GM19452 (cell line): Measurements from ENCODE around the gene RO60.

Experiments
- ATAC-seq: cut with Tn5 transposase; IDR thresholded peaks from one replicate; pipeline ENCODE4 v1.9.1; 2021; ENCODE audit not compliant: unreplicated experiment

The RO60 gene

DNA sequence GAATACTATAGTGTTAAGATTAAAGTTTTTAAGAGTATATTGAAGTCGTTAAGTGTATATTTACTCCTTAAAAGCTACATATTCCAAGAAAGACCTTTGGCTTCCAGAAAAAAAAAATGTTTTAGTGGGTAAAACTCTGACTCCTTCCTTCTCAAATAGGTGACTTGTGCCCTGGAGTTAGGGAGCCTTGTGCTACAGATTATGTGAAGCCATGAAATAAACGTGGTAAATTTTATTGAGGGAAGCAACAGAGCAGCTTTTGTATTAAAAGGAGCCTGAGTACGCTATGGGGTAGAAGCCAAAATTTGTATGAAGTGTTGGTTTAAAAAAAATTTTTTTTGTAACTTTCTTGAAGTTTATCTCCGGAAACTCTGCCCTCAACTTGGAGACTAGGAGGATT, 994 bp downstream of the RO60 start:
- no peak for ATAC-seq

DNA sequence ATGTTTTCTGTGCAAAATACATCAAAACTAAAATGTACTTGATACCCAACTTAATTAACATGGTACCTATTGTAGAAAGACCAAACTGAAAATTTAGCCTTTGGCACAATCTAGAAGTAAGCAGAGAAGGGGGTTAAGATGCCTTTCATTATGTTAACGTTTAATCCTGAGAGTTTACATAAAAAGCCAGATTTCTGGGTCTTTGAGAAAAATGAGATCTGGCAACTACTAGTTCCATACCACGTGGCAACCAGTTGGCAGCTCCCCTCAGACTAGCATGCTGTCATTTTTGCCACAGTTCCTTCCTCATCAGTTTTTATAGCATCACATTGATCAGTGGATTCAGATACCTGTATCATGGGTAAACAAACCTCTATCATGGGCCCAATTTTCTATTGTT, 1.5 kb downstream of the RO60 start:
- ATAC-seq, result no peak

DNA sequence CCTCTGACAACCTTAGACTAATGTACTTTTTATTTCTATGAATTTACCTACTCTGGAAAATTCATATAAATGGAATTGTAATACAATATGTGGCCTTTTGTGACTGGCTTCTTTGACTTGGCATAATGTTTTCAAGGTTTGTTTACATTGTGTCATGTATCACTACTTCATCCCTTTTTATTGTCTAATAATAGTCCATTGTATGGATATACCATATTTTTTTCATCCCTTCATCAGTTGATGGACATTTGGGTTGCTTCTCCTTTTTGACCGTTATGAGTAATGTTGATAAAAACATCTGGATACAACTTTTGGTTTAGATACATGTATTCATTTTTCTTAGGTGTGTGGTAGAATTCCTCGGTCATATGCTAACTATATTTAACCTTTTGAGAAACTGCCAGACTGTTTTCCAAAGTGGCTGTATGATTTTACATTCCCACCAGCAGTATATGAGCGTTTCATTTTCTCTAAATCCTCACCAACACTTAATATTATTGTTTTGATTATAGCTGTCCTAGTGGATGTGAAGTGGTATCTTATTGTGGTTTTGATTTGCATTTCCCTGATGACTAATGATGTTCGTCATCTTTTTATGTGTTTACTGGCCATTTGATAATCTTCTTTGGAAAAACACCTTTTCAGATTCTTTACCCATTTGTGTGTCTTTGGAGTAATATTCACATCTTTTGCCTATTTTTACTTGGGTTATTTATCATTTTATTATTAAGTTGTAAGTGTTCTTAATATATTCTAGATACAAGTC, 3.5 kb downstream of the RO60 start:
- ATAC-seq, result no peak

DNA sequence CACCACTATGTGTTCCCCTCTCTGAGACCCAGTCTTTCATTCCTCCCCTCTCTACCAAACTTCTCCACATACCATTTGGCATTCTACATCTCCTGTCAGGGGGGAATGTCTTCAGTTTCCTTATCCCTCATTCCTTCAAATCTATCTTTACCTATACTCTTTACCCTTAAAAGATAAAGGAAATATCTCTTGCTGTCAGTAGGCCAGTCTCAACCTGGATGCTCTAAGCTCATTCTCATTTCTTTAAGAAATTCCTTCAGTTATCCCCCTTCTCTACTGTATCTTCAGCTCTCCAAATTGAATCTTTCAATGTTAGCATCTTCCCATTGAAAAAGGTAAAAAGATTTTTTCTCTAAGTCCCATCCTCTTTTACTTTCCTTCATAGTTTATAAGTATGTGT, 6.5 kb downstream of the RO60 start:
- ATAC-seq, result no peak

DNA sequence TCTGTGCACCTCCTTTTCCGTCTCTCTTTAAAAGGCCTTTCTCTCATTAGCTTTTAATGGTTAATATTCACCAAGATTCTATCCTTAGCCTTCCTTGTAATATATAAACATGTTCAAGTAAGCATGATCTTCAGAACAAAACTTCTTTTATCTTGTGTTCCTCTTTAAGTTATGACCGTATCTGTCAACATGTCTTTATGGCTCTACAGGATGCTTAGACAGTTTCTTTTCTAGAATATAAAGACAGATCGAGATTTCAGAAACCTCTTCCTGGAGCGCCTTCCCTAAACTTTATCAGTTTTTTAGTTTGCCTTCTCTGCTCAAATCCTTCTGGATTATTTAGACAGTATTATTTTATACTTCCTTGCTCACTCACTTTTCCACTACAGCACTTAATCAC, 7.2 kb downstream of the RO60 start:
- no peak for ATAC-seq

DNA sequence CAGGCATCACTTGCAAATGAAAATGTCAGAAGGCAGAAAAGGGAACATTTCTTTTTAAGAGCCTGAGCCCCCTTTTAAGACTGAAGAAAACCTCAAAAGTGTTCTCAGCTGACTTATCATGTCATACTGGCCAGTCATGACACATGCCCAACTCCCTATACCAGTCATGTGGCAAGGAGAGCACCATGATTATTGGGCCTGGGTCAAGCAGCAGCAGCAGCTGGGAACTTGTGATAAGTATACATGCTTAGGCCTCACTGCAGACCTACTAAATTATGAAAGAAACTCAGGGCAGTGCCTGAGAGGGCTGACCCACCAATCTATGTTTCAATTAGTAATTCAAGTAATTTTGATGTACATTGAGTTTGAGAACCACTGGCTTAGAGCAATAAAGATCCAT, 8.6 kb downstream of the RO60 start:
- no peak for ATAC-seq

DNA sequence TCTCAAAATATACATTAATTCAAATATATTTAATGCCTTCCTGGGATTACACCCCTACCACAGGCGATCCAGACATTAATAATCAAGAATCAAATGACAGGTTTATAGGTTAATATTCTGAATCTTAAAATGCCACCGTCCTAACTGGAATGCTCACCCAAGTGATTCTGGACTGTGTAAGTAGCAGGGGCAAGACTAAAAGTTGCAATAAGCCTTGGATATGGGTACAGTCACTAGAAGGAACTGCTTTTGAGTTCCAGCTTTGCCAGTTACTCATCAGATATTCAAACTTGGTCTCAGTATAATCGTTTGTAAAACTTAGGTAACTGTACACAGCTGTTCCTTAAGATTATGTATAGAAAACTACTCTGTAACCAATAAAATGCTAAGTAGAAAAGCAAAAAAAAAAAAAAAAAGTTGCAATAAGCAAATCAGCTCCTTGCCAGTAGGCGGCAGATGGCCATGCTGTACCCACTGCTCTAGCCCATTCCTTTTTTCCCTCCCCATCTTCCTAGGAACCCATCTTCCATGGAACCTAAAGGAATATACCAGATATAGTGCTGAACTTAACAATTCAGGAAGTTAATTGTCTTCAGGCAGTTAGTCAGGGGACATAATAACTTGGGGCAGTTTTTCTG, 10.5 kb downstream of the RO60 start:
- no peak for ATAC-seq

DNA sequence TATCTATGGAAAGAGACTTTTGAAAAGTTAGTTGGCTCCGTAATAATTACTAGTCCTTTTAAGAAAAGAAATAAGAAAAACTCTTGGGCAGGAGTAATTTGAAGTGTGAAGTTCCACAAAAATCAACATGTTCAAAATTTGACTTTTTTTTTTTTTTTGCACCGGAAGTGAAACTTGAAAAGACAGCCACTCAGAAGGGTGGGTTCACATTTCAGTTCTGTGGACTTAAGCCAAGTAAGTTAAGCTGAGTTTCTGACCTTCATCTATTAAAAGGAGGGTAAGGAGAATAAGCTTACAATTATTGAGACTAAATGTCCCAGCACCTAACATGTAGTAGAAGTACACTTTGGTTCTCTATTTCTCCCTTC, 11.0 kb downstream of the RO60 start:
- ATAC-seq, result no peak

DNA sequence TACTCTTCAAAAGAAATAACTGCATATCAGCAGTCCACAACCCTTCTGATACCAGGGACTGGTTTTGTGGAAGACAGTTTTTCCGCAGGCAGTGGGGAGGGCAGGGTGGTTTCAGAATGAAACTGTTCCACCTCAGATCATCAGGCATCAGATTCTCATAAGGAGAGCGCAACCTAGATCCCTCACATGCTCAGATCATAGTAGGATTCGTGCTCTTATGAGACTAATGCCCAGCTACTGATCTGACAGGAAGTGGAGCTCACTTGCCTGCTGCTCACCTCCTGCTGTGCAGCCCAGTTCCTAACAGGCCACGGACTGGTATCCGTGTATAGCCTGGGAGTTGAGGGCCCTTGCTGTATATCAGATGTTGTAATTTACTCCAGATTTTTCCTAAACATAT, 11.5 kb downstream of the RO60 start:
- peak; percentile 53 for ATAC-seq

DNA sequence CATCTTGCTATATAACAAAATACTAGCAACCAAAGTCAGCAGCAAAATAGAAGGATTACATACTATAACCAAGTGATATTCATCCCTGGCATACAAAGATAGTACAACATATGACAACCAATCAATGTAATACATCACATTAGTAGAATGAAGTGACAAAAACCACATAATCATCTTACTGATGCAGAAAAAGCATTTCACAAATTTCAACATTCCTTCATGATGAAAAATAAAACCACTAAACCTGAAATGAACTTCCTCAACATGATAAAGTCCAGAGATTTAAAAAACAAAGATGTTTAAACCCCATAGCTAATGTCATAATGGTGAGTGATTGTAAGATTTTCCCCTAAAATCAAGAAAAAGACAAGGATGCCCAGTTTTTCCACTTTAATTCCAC, 18.6 kb downstream of the RO60 start:
- ATAC-seq, result no peak

DNA sequence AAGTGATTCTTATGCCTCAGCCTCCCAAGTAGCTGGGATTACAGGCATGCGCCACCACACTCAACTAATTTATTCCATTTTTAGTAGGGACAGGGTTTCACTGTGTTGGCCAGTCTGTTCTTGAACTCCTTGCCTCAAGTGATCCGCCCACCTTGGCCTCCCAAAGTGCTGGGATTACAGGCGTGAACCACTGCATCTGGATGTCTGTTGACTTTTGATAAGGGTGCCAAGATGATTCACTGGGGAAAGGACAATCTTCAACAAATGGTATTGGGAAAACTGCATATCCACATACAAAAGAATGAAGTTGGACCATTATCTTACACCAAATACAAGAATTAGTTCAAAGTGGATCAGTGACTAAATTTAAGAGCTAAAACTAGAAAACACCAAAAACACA, 19.8 kb downstream of the RO60 start:
- no peak for ATAC-seq

DNA sequence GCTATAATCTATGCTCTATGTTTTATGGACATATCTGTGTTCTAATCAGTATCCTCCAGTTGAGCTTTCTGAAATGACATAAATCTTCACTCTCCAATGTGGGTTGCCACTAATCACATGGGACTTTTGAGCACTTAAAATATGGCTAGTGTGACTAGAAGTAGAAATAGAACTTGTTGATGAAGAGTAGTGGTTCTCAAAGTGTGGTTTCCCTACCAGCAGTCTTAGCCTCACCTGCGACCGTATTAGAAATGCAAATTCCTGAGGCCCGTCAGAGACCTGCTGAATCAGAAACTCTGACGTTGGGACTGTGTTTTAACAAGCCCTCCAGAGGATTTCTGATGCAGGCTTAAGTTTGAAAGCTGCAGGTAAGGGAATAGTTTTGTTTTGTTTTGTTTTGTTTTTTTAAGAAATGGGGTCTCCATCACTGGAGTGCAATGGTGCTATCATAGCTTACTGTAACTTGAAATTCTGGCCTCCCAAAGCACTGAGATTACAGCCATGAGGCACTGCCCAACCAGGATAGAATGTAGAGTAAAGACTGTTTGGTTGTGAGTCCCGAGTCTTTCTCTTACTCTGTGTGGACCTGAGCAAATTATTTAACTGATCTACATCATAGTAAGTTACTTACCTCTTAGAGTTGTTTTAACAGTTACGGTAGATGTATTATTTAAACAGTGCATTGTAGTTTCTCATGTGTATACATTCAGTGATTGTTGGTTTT, 24.1 kb downstream of the RO60 start:
- ATAC-seq, result peak; percentile 91

DNA sequence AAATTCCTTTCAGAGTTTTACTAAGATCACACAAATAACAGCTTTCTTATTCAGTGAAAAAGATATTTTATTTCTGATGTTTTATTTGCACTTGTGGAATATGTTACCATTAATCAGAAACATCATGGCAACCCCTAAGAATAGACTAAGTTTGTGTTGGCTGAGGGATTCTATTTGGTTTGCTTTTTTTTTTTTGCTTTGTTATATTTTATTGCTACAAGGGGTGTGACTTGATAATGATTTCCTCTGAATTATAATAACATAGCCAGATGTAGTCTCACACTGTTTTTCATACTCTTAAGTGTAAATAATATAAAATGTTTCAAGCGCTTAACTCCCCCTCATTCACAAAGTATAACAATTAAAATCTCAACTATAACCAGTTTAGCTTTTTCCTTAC, 25.9 kb downstream of the RO60 start:
- no peak for ATAC-seq

DNA sequence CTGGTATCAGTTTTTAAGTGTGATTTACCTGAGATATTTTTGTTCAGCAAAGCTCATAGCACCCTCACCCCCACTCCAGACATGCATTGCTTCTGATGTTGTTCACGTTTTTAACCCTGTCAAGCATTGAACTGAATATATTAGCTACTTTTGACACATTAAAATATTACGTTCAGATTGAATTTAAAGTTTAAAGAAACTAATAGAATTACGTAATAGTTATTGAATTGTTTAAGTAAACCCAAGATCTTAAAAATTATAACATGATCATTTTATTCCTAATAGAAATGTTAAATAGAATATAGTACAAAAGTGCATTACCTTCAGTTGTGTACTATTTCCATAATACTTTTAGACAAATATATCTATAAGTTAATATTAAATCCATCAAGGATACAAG, 26.9 kb downstream of the RO60 start:
- ATAC-seq, result no peak

DNA sequence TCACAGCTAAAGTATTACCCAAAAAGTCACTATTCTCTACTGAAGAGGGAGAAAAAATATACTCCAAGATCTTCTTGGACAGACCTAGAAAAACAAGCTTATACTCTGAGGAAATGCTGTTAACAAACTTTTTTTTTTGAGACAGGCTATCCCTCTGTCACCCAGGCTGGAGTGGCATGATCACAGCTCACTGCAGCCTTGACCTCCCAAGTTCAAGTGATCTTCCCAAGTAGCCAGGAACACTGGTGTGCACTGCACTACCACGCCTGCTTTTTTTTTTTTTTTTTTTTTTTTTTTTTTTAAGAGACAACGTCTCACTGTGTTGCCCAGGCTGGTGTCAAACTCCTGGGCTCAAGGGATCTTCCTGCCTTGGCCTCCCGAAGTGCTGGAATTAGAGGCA, 28.5 kb downstream of the RO60 start:
- ATAC-seq, result no peak

DNA sequence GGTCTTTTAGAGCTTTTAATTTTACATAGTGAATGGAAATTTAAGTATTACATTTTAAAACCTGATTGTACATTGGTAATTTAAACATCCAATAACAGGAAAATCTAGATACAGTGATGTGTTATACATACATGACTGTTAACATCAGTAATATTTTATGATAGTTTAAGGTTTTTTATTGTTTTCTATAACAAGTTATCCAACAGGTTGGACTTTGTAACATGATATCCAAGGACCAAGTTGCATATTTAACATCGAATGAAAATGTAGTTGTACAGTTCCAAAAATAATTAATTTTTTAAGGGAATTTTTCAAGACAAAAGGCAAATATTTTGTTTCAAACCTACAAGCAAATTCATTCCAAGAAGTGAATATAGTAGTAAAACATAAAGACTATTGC, 31.5 kb downstream of the RO60 start:
- ATAC-seq, result no peak

DNA sequence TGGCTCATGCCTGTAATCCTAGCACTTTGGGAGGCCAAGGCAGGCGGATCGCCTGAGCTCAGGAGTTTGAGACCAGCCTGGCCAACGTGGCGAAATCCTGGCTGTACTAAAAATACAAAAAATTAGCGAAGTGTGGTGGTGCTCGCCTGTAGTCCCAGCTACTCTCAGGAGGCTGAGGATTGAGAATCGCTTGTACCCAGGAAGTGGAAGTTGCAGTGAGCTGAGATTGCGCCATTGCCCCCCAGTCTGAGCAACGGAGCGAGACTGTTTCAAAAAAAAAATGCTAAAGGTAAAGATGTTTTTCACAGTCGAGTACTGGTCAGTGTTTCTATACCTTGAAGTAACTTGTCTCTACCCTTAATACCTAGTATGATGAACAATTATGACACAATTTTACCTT, 34.7 kb downstream of the RO60 start:
- ATAC-seq, result no peak

DNA sequence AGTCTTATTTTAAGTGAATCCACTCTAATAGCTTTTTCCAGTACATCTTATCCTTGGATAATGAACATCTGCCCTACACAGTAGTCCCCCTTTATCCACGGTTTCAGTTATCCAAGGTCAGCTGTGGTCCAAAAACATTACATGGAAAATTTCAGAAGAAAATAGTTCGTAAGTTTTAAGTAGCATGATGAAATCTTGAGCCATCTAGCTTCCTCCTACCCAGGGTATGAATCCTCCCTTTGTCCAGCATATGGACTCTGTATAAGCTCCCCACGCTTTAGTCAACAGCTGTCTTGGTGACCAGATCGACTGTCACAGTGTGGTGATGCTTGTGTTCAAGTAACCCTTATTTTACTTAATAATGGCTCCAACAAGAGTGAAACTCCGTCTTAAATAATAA, 43.2 kb downstream of the RO60 start:
- ATAC-seq, result no peak

DNA sequence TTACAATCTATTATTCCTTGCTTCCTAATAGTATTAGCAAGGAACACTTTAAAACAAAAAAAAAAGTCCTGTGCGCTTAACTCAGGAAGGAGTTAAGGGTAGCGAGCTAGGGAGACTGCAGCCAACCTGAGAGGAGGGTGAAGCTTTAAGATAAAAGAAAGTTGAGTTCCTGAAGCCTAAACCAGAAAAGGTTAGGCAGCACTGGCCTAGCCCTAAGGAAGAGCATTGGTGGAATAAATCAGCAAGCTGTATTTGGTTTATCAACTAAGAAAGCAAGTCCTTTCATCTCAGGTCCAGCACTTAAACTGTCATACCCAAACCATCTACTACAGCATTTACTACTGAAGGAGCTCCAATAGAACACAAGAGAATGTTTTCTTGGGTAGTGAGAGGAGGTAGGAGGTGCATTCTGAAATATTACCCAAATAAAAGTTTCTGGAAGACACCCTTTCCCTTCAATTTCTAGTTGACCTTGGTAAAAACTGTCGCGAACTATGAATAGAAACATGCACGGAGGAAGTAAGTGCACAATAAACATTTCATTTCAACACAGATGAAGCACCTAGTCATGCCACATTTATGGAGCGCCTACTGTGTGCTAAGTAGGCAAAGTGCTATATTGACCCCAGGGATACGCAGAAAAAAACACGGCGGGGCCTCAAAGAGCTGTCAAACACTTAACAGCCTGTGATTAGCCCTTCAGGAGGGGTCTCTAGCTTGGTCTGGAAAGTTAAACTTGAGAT, 44.5 kb downstream of the RO60 start:
- ATAC-seq, result no peak

DNA sequence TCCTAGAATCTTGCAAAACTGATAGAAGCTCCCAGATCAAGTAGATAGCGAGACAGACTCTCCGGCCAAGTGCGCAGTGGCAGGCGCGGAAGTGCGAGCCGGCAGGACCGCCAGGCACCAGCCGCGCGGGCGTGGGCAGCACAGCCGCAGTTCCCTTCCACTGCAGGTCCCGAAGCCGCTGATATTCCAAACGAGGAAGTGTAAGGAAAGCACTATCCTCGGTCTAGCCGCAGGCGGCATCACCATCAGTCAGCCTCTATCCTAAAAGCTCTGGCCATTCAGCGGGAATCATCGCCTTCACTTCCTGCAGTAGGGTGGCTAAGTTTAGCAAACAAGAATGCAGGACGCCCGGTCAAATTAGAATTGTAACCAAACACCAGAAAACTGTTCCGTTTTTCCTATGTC, 45.1 kb downstream of the RO60 start:
- peak; percentile 42 for ATAC-seq

DNA sequence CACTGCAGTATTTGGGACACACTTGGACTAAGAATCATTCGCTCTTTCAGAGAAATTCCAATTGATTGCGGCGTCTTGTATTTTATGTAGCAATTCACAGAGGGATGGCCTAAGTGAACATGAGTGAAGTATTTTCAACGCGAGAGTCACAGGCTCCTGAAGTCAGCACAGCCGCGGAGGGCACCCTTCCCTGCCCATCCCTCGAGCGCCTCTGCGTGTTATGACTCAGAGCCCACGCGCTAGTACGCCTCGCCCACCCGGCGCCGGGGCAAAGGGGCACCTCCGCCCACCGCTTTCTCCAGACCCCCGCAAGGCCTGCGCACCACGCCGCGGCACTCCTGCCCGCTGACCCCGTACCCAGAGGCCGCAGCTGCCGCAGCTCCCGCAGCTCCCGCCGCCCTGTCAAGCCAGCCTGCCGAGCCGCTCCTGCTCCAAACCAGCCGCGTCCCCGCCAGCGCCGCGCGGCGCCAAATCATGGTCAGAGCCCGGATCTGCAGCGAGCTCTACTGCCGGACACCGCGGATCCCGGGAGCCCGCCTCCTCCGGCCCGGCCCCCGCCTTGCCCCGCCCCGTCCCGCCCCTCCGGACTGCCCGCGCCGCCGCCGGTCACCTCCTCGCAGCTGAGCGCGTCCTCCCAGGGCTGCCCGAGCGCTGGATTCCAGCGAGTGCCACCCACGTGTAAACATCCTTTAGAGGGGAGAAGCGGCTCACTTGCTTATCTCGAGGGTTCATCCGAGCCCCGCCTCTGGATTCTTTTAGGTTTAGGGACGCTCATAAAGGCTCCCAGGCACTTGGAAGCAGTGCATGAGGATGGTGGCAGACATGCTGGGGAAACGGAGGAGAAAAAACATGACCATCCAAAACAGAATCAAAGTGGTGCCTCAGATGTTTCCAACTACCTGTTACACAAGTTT, 45.8 kb downstream of the RO60 start, which contains the start of gene GLRX2:
Gene GLRX2 (minus strand): TSS at position 508 of the 914 bp plus-strand sequence. CDS start 32 bp downstream, at position 476.
- ATAC-seq, result peak; percentile 86
